NCI-H2171 treated with DMSO at 0.1 percent for 48 hours (cell line): Measurements from ENCODE around the gene KIAA1958.

Source experiments
- DNase-seq: peaks from one replicate; lab custom pipeline; 2025; lab: John Stamatoyannopoulos, UW

KIAA1958 gene

GRCh38 chr9:112486221-112487007, at the start of gene KIAA1958:
Gene KIAA1958, plus strand, starts transcription at chr9:112486827. Its CDS starts 87,254 bp downstream, at chr9:112574081.
- DNase-seq, result peak; percentile 83

- no peak for DNase-seq
Observed at GRCh38 chr9:112437406-112437805, 49.2 kb upstream of the KIAA1958 start.

- no peak for DNase-seq
Observed at GRCh38 chr9:112439171-112439570, 47.5 kb upstream of the KIAA1958 start.

- DNase-seq, result no peak
Observed at GRCh38 chr9:112439825-112440224, 46.8 kb upstream of the KIAA1958 start.

GRCh38 chr9:112443200-112443599, 43.4 kb upstream of the KIAA1958 start:
- DNase-seq, result no peak

GRCh38 chr9:112443636-112444035, 43.0 kb upstream of the KIAA1958 start:
- DNase-seq, result no peak

- no peak for DNase-seq
Observed at GRCh38 chr9:112445196-112445595, 41.4 kb upstream of the KIAA1958 start.

GRCh38 chr9:112446080-112446479, 40.5 kb upstream of the KIAA1958 start:
- no peak for DNase-seq

- DNase-seq, result no peak
Observed at GRCh38 chr9:112446526-112446925, 40.1 kb upstream of the KIAA1958 start.

GRCh38 chr9:112447283-112447761, 39.3 kb upstream of the KIAA1958 start:
- DNase-seq, result no peak

- DNase-seq, result no peak
Observed at GRCh38 chr9:112462855-112463254, 23.8 kb upstream of the KIAA1958 start.

- DNase-seq, result no peak
Observed at GRCh38 chr9:112465352-112465751, 21.3 kb upstream of the KIAA1958 start.

GRCh38 chr9:112472996-112473395, 13.6 kb upstream of the KIAA1958 start:
- DNase-seq, result no peak

- no peak for DNase-seq
Observed at GRCh38 chr9:112473986-112474385, 12.6 kb upstream of the KIAA1958 start.

GRCh38 chr9:112475318-112475717, 11.3 kb upstream of the KIAA1958 start:
- DNase-seq, result no peak

GRCh38 chr9:112477330-112477729, 9.3 kb upstream of the KIAA1958 start:
- no peak for DNase-seq

GRCh38 chr9:112479221-112479620, 7.4 kb upstream of the KIAA1958 start:
- DNase-seq, result no peak

- no peak for DNase-seq
Observed at GRCh38 chr9:112484607-112485006, 2.0 kb upstream of the KIAA1958 start.

GRCh38 chr9:112485574-112485973, 1.1 kb upstream of the KIAA1958 start:
- no peak for DNase-seq

- DNase-seq, result peak; percentile 72
Observed at GRCh38 chr9:112487008-112487798, 576 bp downstream of the KIAA1958 start.

- DNase-seq, result no peak
Observed at GRCh38 chr9:112487799-112488340, 1.2 kb downstream of the KIAA1958 start.

- no peak for DNase-seq
Observed at GRCh38 chr9:112489039-112489546, 2.5 kb downstream of the KIAA1958 start.
